ENCODE results near the gene SEMA3E.

DNA sequence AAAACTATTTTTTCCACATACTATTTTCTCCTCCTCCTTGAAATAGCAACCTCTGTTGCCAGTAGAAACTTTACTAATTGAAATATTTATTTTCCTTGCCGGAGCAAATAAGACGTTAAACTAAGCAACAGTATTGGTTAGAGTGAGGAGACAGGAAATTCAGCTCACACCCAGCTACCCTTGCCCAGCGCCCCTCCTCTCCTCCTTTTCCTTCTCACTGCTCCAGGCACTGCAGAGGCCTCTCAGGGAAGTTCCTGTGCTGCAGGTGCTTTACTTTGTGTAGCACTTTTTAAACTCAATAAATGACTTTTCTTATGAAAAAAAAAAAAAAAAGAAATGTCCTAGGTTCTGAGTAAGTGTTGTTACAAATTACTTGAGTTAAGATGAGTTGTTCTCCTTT lies 134.0 kb downstream of the SEMA3E start:
- TF ChIP-seq, protein P1, sequence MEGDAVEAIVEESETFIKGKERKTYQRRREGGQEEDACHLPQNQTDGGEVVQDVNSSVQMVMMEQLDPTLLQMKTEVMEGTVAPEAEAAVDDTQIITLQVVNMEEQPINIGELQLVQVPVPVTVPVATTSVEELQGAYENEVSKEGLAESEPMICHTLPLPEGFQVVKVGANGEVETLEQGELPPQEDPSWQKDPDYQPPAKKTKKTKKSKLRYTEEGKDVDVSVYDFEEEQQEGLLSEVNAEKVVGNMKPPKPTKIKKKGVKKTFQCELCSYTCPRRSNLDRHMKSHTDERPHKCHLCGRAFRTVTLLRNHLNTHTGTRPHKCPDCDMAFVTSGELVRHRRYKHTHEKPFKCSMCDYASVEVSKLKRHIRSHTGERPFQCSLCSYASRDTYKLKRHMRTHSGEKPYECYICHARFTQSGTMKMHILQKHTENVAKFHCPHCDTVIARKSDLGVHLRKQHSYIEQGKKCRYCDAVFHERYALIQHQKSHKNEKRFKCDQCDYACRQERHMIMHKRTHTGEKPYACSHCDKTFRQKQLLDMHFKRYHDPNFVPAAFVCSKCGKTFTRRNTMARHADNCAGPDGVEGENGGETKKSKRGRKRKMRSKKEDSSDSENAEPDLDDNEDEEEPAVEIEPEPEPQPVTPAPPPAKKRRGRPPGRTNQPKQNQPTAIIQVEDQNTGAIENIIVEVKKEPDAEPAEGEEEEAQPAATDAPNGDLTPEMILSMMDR (IDR thresholded peaks at IDR 0.05; ENCODE audit: poor library complexity) = no peak
- TF ChIP-seq EZH2phosphoT487 (IDR thresholded peaks at IDR 0.05; ENCODE audit: low read depth, severe bottlenecking, unreplicated experiment) = no peak
